Stimulated activated CD4-positive, alpha-beta T cell treated with anti-CD3 and anti-CD28 coated beads, Interleukin-12 subunit alpha, Interleukin-12 subunit beta, amount 100 ng/mL, for 24 hours (primary cell): Measurements from ENCODE around the gene LPCAT1.

ENCODE experiments used
- DNase-seq, 2 experiments: peaks; one replicate each; pipeline ENCODE4 v3.0.0-alpha.2; 2020; ENCODE audit warnings: low read depth in 2 of 2

The LPCAT1 gene

GRCh38 chr5:1497795-1498622, 25.8 kb downstream of the LPCAT1 start:
- no peak for DNase-seq

- no peak for DNase-seq
Measured at GRCh38 chr5:1497242-1497777, 26.4 kb downstream of the LPCAT1 start.

GRCh38 chr5:1495525-1495897, 28.2 kb downstream of the LPCAT1 start:
- no peak for DNase-seq

GRCh38 chr5:1494780-1495524, 28.8 kb downstream of the LPCAT1 start:
- DNase-seq = no peak

- no peak for DNase-seq
Measured at GRCh38 chr5:1493941-1494340, 29.8 kb downstream of the LPCAT1 start.

- DNase-seq = no peak
Measured at GRCh38 chr5:1493413-1493812, 30.3 kb downstream of the LPCAT1 start.

GRCh38 chr5:1492757-1493156, 31.0 kb downstream of the LPCAT1 start:
- DNase-seq = no peak

GRCh38 chr5:1490376-1490775, 33.4 kb downstream of the LPCAT1 start:
- no peak for DNase-seq

- no peak for DNase-seq
Measured at GRCh38 chr5:1489754-1490153, 34.0 kb downstream of the LPCAT1 start.

GRCh38 chr5:1488882-1489680, 34.7 kb downstream of the LPCAT1 start:
- DNase-seq = peak in 1 of 2 experiments; percentile 26

- no peak for DNase-seq
Measured at GRCh38 chr5:1487079-1487764, 36.5 kb downstream of the LPCAT1 start.

- no peak for DNase-seq
Measured at GRCh38 chr5:1486271-1486670, 37.5 kb downstream of the LPCAT1 start.

- no peak for DNase-seq
Measured at GRCh38 chr5:1485579-1486118, 38.1 kb downstream of the LPCAT1 start.

- no peak for DNase-seq
Measured at GRCh38 chr5:1484730-1485578, 38.8 kb downstream of the LPCAT1 start.

GRCh38 chr5:1483856-1484729, 39.7 kb downstream of the LPCAT1 start:
- no peak for DNase-seq

- no peak for DNase-seq
Measured at GRCh38 chr5:1483064-1483463, 40.7 kb downstream of the LPCAT1 start.

GRCh38 chr5:1481959-1482331, 41.8 kb downstream of the LPCAT1 start:
- DNase-seq = no peak

GRCh38 chr5:1481266-1481958, 42.3 kb downstream of the LPCAT1 start:
- DNase-seq = no peak

- DNase-seq = no peak
Measured at GRCh38 chr5:1480806-1481205, 43.0 kb downstream of the LPCAT1 start.
